ENCODE measurements around the gene BHLHE40.
A peak's percentile ranks its signal among the peaks of the same experiment; 100 is the strongest.

BHLHE40 gene

GRCh38 chr3:5002174-5002870 lies 23.1 kb downstream of the BHLHE40 start:
- peak; percentile 80 to 84 for DNase-seq

DNA sequence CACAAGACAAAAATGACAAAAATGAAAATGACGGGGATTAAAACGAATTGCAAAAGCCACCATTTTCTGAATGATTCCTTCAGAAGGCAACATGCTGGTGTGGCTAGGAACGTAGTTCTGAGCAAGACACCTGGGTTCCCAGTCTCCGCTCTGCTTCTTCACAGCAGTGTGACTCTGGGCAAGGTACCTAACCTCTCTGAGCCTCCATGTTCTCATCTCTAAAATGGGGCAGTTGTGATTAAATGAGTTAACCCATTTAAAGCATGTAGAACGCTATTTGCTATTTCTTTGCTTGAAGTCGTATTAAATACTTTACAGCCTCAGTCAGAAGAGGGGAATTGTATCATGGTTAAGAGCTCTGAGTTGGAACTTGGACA lies 23.6 kb downstream of the BHLHE40 start:
- no peak for DNase-seq

GRCh38 chr3:5004319-5005152 lies 25.3 kb downstream of the BHLHE40 start:
- DNase-seq, result no peak

- no peak for DNase-seq
Observed at GRCh38 chr3:5005367-5005766, 26.1 kb downstream of the BHLHE40 start.

DNA sequence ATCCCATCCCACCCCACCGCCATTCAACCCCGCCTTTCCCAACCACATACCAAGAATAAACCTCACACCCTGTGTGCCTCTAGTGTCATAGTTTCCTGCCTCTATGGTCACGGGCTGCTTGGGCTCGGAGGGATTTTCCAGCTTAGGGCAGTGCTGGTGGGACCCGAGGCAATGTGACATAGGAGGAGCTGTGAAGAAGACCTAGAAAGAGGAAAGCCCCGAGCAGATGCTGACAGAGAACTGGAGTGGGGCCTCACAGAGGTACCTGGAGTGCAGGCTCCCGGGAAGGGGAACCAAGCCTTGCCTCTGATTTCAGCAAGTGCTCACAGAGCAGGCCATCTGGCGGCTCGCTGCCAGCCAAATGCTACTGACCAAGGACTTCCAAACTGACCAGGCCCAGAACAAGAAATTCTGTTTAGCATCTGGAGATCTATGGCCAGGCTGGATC lies 27.5 kb downstream of the BHLHE40 start:
- peak; percentile 89 to 90 for DNase-seq

GRCh38 chr3:5007873-5008272 lies 28.6 kb downstream of the BHLHE40 start:
- no peak for DNase-seq

DNA sequence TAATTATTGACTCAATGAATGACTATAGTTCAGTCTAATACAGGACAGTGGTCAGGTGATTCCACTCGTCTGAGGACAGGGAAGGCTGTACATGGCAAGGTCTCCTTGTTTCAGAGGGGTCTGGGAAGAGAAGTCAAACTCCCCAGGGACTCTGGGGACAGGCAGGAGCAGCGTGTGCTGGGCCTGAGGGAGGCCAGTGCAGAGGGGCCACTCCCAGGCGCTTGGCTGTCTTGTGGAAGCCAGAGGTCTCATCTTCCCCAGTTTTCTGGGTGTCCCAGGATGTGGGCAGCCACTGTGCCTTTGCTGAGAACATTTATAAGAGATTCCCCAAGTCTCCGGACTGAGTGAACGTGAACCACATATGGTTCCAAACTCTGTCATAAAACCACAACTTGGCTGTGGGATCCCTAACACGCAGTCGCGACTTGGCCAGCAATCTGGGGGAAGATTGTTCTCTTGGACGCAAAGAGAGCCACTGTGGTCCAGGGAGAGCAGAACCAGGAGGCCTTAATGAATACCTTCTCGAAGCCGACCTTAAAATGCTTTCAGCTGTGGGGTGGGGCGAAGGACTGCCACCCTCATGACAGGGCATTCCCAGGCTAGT lies 30.4 kb downstream of the BHLHE40 start:
- no peak for DNase-seq

DNA sequence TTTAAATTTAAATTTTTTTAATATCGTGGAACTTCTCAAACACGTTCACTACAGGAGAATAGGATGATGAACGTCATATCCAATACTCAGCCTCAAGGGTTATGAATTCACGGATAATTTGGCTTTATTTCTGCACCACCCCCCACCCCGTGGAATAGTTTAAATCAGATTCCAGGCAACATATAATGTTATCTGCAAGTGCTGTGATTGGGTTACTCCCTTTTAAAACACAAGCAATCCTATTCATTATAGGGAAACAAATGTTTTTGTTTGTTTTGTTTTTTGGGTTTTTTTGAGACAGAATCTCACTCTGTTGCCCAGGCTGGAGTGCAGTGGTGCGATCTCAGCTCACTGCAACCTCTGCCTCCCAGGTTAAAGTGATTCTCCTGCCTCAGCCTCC lies 30.9 kb downstream of the BHLHE40 start:
- no peak for DNase-seq

- peak in 1 of 2 donors; percentile 52 for DNase-seq
Observed at GRCh38 chr3:5010706-5011554, 31.7 kb downstream of the BHLHE40 start.

GRCh38 chr3:5011555-5012256 lies 32.5 kb downstream of the BHLHE40 start:
- peak; percentile 43 to 83 for DNase-seq

DNA sequence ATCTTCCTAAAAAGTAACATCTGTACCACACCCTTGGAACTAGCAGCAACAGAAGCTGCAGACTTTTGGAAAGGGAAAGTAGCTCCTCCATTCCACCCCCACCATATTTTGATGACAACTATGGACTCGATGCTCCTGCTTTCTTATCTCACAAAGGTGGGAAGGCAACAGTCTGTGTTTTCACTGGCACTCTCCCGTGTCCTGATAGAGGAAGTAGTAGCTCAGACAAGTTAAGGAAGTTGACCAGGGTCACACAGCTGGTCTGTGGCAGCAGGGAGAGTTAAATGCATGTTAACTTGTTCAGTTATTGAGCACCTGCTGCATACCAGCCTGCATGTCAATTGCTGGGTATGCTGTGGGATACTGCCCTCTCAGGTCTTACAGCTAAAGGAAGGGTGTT lies 33.1 kb downstream of the BHLHE40 start:
- no peak for DNase-seq

- DNase-seq, result peak in 1 of 2 donors; percentile 57
Observed at GRCh38 chr3:5013021-5013906, 34.0 kb downstream of the BHLHE40 start.

- no peak for DNase-seq
Observed at GRCh38 chr3:5014391-5014790, 35.2 kb downstream of the BHLHE40 start.

- DNase-seq, result no peak
Observed at GRCh38 chr3:5015056-5015455, 35.8 kb downstream of the BHLHE40 start.

DNA sequence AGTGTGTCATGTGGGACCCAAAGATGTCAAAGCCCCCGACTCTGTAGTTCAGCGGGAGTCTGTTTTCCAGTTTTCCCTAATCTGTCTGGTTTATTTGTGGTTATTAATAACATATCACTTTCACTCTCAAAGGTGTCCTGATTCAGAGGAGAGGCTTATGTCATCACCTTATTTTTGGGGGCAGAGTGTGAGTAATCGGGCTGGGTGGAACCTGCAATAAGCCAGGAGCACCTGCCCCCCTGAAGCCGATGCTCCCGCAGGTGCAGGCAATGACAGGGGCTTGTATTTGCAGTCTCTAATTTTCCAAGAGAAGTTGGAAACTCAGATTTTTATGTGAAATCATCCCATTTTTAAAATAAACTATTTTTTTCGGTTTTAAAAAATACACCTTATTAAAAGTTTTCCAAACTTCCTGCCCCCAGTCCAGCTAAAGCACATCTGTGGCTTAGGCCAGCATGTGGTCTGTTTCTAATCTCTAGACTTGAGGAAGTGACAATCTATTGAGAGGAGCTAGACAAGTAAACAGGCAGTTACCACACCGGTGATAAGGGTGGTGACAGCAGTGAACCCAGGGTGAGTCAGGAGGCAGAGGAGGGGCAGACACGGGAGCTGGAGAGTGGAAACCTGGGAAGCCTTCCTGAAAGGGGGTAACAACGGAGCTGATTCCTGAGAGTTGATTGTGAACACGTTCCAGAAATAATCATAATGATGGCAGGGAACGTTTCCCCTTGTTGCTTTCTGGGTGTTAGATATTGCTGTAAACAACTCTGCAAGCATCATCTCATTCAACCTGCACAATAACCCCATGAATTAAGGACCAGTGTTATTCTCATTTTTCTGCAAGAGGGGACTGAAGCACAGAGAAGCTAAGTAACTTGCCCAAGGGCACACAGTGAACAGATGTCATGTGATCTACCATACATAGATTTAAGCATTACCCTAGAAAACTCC lies 37.2 kb downstream of the BHLHE40 start:
- DNase-seq, result peak; percentile 51 to 62

DNA sequence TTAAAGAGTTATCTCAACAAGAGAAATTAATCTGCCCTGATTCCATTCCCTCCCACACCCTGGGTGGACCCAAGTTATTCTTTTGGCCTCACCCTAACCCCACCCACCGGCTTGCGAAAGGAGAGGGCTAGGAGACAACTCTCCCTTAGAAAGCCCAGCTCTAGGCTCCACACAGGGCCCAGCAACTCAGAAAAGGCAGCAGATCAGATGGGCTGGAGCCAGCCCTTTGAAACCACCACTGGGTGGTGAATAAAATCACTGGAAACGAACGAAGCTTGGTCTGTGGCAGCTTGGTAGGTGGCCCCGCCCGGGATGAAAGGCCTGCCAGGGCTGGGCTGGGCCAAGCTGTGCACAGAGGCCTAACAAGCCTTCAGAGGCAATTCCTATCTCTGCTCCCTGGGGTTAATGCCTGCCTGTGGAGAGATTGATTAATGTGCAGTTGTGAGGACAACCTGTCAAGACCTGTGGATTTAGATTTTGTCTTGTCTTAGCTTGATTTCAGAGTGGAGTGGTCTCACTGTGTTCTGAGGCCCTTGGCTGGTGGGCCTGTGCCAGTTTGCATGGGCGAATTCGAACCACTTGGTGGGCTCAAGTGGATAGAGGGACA lies 38.8 kb downstream of the BHLHE40 start:
- DNase-seq, result no peak

GRCh38 chr3:5019411-5020241 lies 40.4 kb downstream of the BHLHE40 start:
- peak; percentile 74 to 81 for DNase-seq

- DNase-seq, result no peak
Observed at GRCh38 chr3:5020242-5020722, 41.0 kb downstream of the BHLHE40 start.

Data from CD4-positive, alpha-beta T cell treated with Interferon alpha-2 for 1 hour (primary cell).